Breast epithelium (tissue), 3 donors: ENCODE measurements around the gene LCN10.

Source experiments
- CTCF ChIP-seq, 3 donors: fragments of 450-650 bp; IDR thresholded peaks; one replicate each; pipeline ENCODE4 v1.5.1; 2016 to 2017; ENCODE audit warnings: antibody characterized with exemption in 3 of 3, mild to moderate bottlenecking in 3 of 3, moderate library complexity in 3 of 3
- POLR2A ChIP-seq: fragments of 450-650 bp; IDR thresholded peaks from one replicate; pipeline ENCODE4 v1.6.1; 2016; ENCODE audit warnings: antibody characterized with exemption, mild to moderate bottlenecking, moderate library complexity

DNA sequence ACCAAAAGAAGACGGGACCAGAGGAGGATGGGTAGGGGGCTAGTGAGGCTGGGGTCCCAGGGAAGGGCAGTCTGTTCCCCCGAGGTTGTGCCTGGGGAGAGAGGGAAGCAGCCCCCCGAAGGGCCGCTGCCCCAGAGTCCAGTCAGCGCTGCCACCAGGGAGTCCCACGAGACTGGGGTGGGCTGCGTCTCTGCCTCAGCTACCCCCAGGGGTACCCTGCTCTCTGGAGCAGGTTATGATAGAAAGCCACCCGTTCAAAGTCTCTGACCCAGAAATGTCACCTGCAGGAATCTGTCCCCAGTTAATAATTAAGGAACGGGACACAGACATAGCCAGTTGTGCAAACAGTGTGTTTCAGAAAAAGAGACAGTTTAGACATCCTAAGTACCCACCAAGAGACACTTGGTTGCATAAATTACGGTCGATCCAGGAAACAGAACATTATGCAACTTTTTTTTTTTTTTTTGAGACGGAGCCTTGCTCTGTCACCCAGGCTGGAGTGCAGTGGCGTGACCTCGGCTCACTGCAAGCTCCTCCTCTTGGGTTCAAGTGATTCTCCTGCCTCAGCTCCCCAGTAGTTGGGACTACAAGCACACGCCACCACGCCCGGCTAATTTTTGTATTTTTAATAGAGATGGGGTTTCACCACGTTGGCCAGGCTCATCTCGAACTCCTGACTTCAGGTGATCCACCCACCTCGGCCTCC lies 44.8 kb downstream of the LCN10 start:
- no peak for TF ChIP-seq CTCF (IDR thresholded peaks at IDR 0.05)
- no peak for TF ChIP-seq POLR2A
